ENCODE results near the gene YPEL1. TPM values are rescaled to one million over a fixed set of nuclear protein-coding genes. Genes with fewer than 3 reads are reported as not detected.

The YPEL1 gene
- total and polyA plus RNA-seq, 2 of the 13 experiments (the other 11 are each of a cell fraction or from before 2014, with no cell fraction given), result 0.33 to 2.5 TPM

- TF ChIP-seq ZUFSP (CRISPR knock-in tag; IDR thresholded peaks at IDR 0.05; ENCODE audit: borderline replicate concordance) (no peak), HNF4A (CRISPR knock-in tag; IDR thresholded peaks at IDR 0.05) (peak; percentile 65), GATAD2A (CRISPR knock-in tag; IDR thresholded peaks at IDR 0.05) (peak; percentile 80), EED (CRISPR knock-in tag; IDR thresholded peaks at IDR 0.05) (no peak), PTBP1 (IDR thresholded peaks at IDR 0.05; ENCODE audit: low read depth, low read length, poor library complexity, severe bottlenecking) (no peak), ZNF614 (CRISPR knock-in tag; IDR thresholded peaks at IDR 0.05; ENCODE audit: borderline replicate concordance) (no peak), HHEX (CRISPR knock-in tag; IDR thresholded peaks at IDR 0.05) (no peak), ZNF512B (CRISPR knock-in tag; IDR thresholded peaks at IDR 0.05; ENCODE audit: borderline replicate concordance) (no peak), WIZ (CRISPR knock-in tag; IDR thresholded peaks at IDR 0.05) (no peak), ZSCAN30 (CRISPR knock-in tag; IDR thresholded peaks at IDR 0.05) (no peak), ZBTB39 (CRISPR knock-in tag; IDR thresholded peaks at IDR 0.05) (no peak), TEF (CRISPR knock-in tag; IDR thresholded peaks at IDR 0.05) (no peak), ZNF605 (CRISPR knock-in tag; IDR thresholded peaks at IDR 0.05) (no peak), AGO2 (optimal IDR thresholded peaks at IDR 0.05; ENCODE audit: low read depth, low read length) (peak; percentile 59), PRDM15 (CRISPR knock-in tag; IDR thresholded peaks at IDR 0.05) (no peak)
Measured at GRCh38 chr22:21677606-21678443, 57.8 kb downstream of the YPEL1 start (continued).

All from HepG2 (cell line).